ENCODE measurements around the gene PLXDC2. TPM values are rescaled to one million over a fixed set of nuclear protein-coding genes. Genes with fewer than 3 reads are reported as not detected.

The PLXDC2 gene
- total and polyA plus RNA-seq, 10 of the 15 experiments (the other 5 are each of a cell fraction or from before 2014, with no cell fraction given) = 0.05 to 1.8 (median 0.14) TPM; not detected in 2

- TF ChIP-seq E4F1 (IDR thresholded peaks at IDR 0.05; ENCODE audit: borderline replicate concordance, partially characterized antibody) = no peak
- no peak for TF ChIP-seq RFX5 (IDR thresholded peaks at IDR 0.05; ENCODE audit: low read depth, low read length)
- no peak for TF ChIP-seq IRF5 (IDR thresholded peaks at IDR 0.05; ENCODE audit: borderline replicate concordance)
Observed at GRCh38 chr10:19920075-19920726, 104.0 kb downstream of the PLXDC2 start (continued).

GRCh38 chr10:19921300-19922140 lies 105.3 kb downstream of the PLXDC2 start:
- Histone ChIP-seq H3K4me2 (ENCODE audit: control insufficient read depth, insufficient read depth) (no peak overlapping the region), H3K27me3 (replicated peaks in 1 of 2; ENCODE audit: control insufficient read depth in 2 of 2, insufficient read depth in 2 of 2, low read length in 1 of 2) (no peaks in the 10 kb centered on the region), H3K9me3 (replicated peaks; ENCODE audit: control insufficient read depth, insufficient read depth, low read length) (no peaks in the 10 kb centered on the region), H3K4me3 (no peak overlapping the region), H3K9ac (ENCODE audit: control insufficient read depth, insufficient read depth, low read length) (no peak overlapping the region), H3K27ac (ENCODE audit: control insufficient read depth, insufficient read depth) (no peak overlapping the region), H2AFZ (ENCODE audit: control insufficient read depth, low read depth, low read length) (no peak overlapping the region), H3K36me3 (ENCODE audit: control insufficient read depth in 2 of 2, insufficient read depth in 2 of 2, low read length in 1 of 2) (no peaks in the 10 kb centered on the region), H3K79me2 (ENCODE audit: control insufficient read depth, insufficient read depth, low read length) (no peaks in the 10 kb centered on the region), H4K20me1 (ENCODE audit: control insufficient read depth, insufficient read depth) (no peaks in the 10 kb centered on the region), H3K4me1 (ENCODE audit: control insufficient read depth, insufficient read depth, low read length) (no peaks in the 10 kb centered on the region)
- RAD21 ChIA-PET (ENCODE audit: unreplicated experiment) = interaction anchor here (0.7 to 1.5 kb wide), 2 partner anchors 10 to 83 kb away, joined by 3 to 4 read pairs; no protein-coding TSS in a partner anchor
- SMC1A ChIA-PET (ENCODE audit: uncharacterized antibody, unreplicated experiment) = interaction anchor here (0.8 to 3.2 kb wide), 6 partner anchors 8 to 100 kb away, joined by 3 to 15 read pairs (median 6); no protein-coding TSS in a partner anchor
- no TSS peak for BruUV-seq (replicated peaks)
- ATAC-seq = no peak
- in situ Hi-C loops (cut with MboI) = no loop called here
- POLR2A ChIA-PET = no interaction called here
- FAIRE-seq = no peak
- DNase-seq (ENCODE audit: low read depth, low spot score) = no peak
- CTCF ChIA-PET = interaction anchor here (0.6 to 2.7 kb wide), 4 partner anchors 9 to 40 kb away, joined by 3 to 5 read pairs (median 4); no protein-coding TSS in a partner anchor
- 47% methylated on average over 13 of the region's 13 CpGs for WGBS (ENCODE audit: insufficient coverage, insufficient replicate concordance, low lambda C conversion rate, missing lambda C conversion rate)
- TF ChIP-seq ATF7 (IDR thresholded peaks at IDR 0.05; ENCODE audit: low read depth) (no peak), BRCA1 (IDR thresholded peaks at IDR 0.05; ENCODE audit: low read depth, low read length) (no peak), FOXK2 (IDR thresholded peaks at IDR 0.05) (no peak), ZNF687 (IDR thresholded peaks at IDR 0.05) (no peak)
- intact Hi-C loops (cut with micrococcal nuclease; ENCODE audit: unreplicated experiment) = no loop called here
